ENCODE measurements around the gene KCNIP4. TPM values are rescaled to one million over a fixed set of nuclear protein-coding genes. Genes with fewer than 3 reads are reported as not detected.
A peak's percentile ranks its signal among the peaks of the same experiment; 100 is the strongest.
"Not testable (repeated sequence)": the region's sequence is repeated elsewhere in the genome, so short reads cannot be mapped to it uniquely, and the experiment has no call there.

Gene KCNIP4
- total and polyA plus RNA-seq, 4 donors, result not detected

- H3K4me1 ChIP-seq (ENCODE audit: control insufficient read depth in 1 of 2, insufficient read depth in 2 of 2, low read length in 2 of 2), result no peaks in the 10 kb centered on the region
- H3K9me3 ChIP-seq (ENCODE audit: control insufficient read depth, low read length), result no peaks in the 10 kb centered on the region
- no peak for DNase-seq
- no peak overlapping the region for H3K4me3 ChIP-seq (ENCODE audit: low read length in 2 of 2)
- ATAC-seq (ENCODE audit: low FRiP score), result no peak
- 39 to 43% methylated on average over 4 of the region's 4 CpGs for WGBS, 2 donors
- no peak overlapping the region for H3K27ac ChIP-seq (ENCODE audit: low read depth in 1 of 2, low read length in 2 of 2)
- no peaks in the 10 kb centered on the region for H3K27me3 ChIP-seq (ENCODE audit: control insufficient read depth in 1 of 2, insufficient read depth in 2 of 2, low read length in 1 of 2)
- intact Hi-C loops (cut with DNase I), result no loop called here
- H3K36me3 ChIP-seq (ENCODE audit: control insufficient read depth in 1 of 2, insufficient read depth in 2 of 2, low read length in 1 of 2), result no peaks in the 10 kb centered on the region
These were observed 1138.8 kb downstream of the KCNIP4 start for GRCh38 chr4:20809812-20810211.

GRCh38 chr4:20805716-20806115 lies 1142.9 kb downstream of the KCNIP4 start:
- intact Hi-C loops (cut with DNase I), result no loop called here
- 84 to 92% methylated on average over 1 of the region's 1 CpG for WGBS, 2 donors
- H3K27ac ChIP-seq (ENCODE audit: low read depth in 1 of 2, low read length in 2 of 2), result no peak overlapping the region
- ATAC-seq (ENCODE audit: low FRiP score) (no peak), DNase-seq (no peak)
- H3K36me3 ChIP-seq (ENCODE audit: control insufficient read depth in 1 of 2, insufficient read depth in 2 of 2, low read length in 1 of 2), result no peaks in the 10 kb centered on the region
- no peaks in the 10 kb centered on the region for H3K9me3 ChIP-seq (ENCODE audit: control insufficient read depth, low read length)
- H3K4me3 ChIP-seq (ENCODE audit: low read length in 2 of 2), result no peak overlapping the region
- no peaks in the 10 kb centered on the region for H3K27me3 ChIP-seq (ENCODE audit: control insufficient read depth in 1 of 2, insufficient read depth in 2 of 2, low read length in 1 of 2)
- H3K4me1 ChIP-seq (ENCODE audit: control insufficient read depth in 1 of 2, insufficient read depth in 2 of 2, low read length in 2 of 2), result no peaks in the 10 kb centered on the region

GRCh38 chr4:20787940-20788665 lies 1160.5 kb downstream of the KCNIP4 start:
- DNase-seq (no peak), ATAC-seq (ENCODE audit: low FRiP score) (no peak)
- no peaks in the 10 kb centered on the region for H3K27me3 ChIP-seq (ENCODE audit: control insufficient read depth in 1 of 2, insufficient read depth in 2 of 2, low read length in 1 of 2)
- no peak overlapping the region for H3K27ac ChIP-seq (ENCODE audit: low read depth in 1 of 2, low read length in 2 of 2)
- no peaks in the 10 kb centered on the region for H3K36me3 ChIP-seq (ENCODE audit: control insufficient read depth in 1 of 2, insufficient read depth in 2 of 2, low read length in 1 of 2)
- no peaks in the 10 kb centered on the region for H3K9me3 ChIP-seq (ENCODE audit: control insufficient read depth, low read length)
- no peak overlapping the region for H3K4me3 ChIP-seq (ENCODE audit: low read length in 2 of 2)
- H3K4me1 ChIP-seq (ENCODE audit: control insufficient read depth in 1 of 2, insufficient read depth in 2 of 2, low read length in 2 of 2), result no peaks in the 10 kb centered on the region
- 82 to 91% methylated on average over 2 of the region's 2 CpGs for WGBS, 2 donors
- intact Hi-C loops (cut with DNase I), result no loop called here

GRCh38 chr4:20783134-20783533 lies 1165.4 kb downstream of the KCNIP4 start:
- H3K4me3 ChIP-seq (ENCODE audit: low read length in 2 of 2); ATAC-seq (ENCODE audit: low FRiP score); H3K9me3 ChIP-seq (ENCODE audit: control insufficient read depth, low read length); H3K36me3 ChIP-seq (ENCODE audit: control insufficient read depth in 1 of 2, insufficient read depth in 2 of 2, low read length in 1 of 2); H3K27me3 ChIP-seq (ENCODE audit: control insufficient read depth in 1 of 2, insufficient read depth in 2 of 2, low read length in 1 of 2); H3K27ac ChIP-seq (ENCODE audit: low read depth in 1 of 2, low read length in 2 of 2); DNase-seq; intact Hi-C loops (cut with DNase I); H3K4me1 ChIP-seq (ENCODE audit: control insufficient read depth in 1 of 2, insufficient read depth in 2 of 2, low read length in 2 of 2): not testable (repeated sequence)
- 83 to 88% methylated on average over 1 of the region's 1 CpG for WGBS, 2 donors

DNA sequence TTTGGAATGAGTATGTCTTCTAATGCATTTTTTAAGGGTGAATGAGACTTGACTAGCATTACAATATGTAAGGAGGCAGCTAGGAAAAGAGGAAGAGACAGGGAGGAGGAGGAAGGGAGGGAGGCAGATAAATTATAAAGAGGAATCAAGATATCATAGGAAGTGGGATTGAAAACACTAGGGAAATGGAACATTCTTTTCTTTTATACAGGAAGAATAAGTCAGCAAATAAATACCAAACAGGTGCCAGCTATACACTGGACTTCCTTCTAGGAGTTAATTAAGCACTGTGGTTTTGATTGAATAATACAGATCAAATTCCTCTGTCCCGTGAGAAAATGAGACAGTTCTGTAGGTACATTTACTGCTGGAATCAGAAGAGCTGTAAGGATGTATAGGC lies 1169.7 kb downstream of the KCNIP4 start:
- no peak overlapping the region for H3K27ac ChIP-seq (ENCODE audit: low read depth in 1 of 2, low read length in 2 of 2)
- intact Hi-C loops (cut with DNase I), result loop anchor here in 1 of 2 donors (10.0 kb wide), 2 partner anchors 356 to 986 kb away; no protein-coding TSS in a partner anchor

DNA sequence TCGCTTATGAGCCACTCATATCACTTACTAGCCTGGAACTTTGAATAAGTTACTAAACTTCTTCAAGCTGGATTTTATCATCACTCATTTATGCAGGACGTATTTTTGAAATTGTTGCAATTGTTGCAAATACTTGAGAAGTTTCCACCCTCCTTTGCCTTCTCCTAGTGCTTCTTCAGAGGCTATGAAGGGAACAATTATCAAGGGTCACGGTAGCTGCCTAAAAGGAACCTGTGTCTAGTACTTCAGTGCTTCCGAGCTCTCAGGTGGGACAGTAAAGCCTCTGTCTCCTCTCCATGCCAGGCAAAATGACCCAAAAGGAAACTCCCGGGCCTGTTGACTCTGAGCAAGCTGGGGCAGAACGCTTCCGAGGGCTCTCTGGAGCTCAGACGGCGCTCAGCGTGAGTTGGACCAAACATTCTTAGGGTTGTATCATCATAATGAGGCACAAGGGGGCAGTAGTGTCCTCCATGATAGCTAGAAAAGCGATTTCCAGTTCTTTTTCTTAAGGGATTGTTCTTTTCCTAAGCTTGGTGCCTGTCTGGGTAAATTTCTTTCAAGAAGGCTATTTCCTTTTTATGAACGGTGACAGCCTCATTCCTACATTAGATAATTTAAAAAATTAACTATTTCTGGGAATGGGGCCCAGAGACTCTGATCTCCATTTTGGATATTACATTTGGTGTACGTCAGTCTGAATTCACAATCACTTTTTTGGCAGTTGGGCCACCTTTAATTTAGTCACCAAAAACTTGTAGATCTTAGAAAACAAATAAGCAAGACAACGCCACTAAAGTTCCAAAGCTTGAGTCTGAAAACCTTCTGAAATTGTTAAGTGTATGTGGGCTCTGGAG lies 1175.2 kb downstream of the KCNIP4 start:
- Histone ChIP-seq H3K27ac (ENCODE audit: low read depth in 1 of 2, low read length in 2 of 2) (no peak overlapping the region), H3K4me1 (ENCODE audit: control insufficient read depth in 1 of 2, insufficient read depth in 2 of 2, low read length in 2 of 2) (no peaks in the 10 kb centered on the region), H3K27me3 (ENCODE audit: control insufficient read depth in 1 of 2, insufficient read depth in 2 of 2, low read length in 1 of 2) (no peaks in the 10 kb centered on the region), H3K9me3 (ENCODE audit: control insufficient read depth, low read length) (no peaks in the 10 kb centered on the region), H3K4me3 (ENCODE audit: low read length in 2 of 2) (no peak overlapping the region), H3K36me3 (ENCODE audit: control insufficient read depth in 1 of 2, insufficient read depth in 2 of 2, low read length in 1 of 2) (no peaks in the 10 kb centered on the region)
- ATAC-seq (ENCODE audit: low FRiP score), result peak; percentile 70
- 23 to 24% methylated on average over 14 of the region's 14 CpGs for WGBS, 2 donors
- intact Hi-C loops (cut with DNase I), result loop anchor here in 1 of 2 donors (10.0 kb wide), 2 partner anchors 361 to 991 kb away; no protein-coding TSS in a partner anchor
- DNase-seq, result no peak

More for the DNA sequence above, 1169.7 kb downstream of the KCNIP4 start:
- Histone ChIP-seq H3K27me3 (ENCODE audit: control insufficient read depth in 1 of 2, insufficient read depth in 2 of 2, low read length in 1 of 2) (no peaks in the 10 kb centered on the region), H3K36me3 (ENCODE audit: control insufficient read depth in 1 of 2, insufficient read depth in 2 of 2, low read length in 1 of 2) (no peaks in the 10 kb centered on the region), H3K4me1 (ENCODE audit: control insufficient read depth in 1 of 2, insufficient read depth in 2 of 2, low read length in 2 of 2) (no peaks in the 10 kb centered on the region), H3K4me3 (ENCODE audit: low read length in 2 of 2) (no peak overlapping the region), H3K9me3 (ENCODE audit: control insufficient read depth, low read length) (peaks cover 4% of the 10 kb centered on the region)
- no peak for DNase-seq
- ATAC-seq (ENCODE audit: low FRiP score), result no peak
- 74 to 78% methylated on average over 1 of the region's 1 CpG for WGBS, 2 donors

DNA sequence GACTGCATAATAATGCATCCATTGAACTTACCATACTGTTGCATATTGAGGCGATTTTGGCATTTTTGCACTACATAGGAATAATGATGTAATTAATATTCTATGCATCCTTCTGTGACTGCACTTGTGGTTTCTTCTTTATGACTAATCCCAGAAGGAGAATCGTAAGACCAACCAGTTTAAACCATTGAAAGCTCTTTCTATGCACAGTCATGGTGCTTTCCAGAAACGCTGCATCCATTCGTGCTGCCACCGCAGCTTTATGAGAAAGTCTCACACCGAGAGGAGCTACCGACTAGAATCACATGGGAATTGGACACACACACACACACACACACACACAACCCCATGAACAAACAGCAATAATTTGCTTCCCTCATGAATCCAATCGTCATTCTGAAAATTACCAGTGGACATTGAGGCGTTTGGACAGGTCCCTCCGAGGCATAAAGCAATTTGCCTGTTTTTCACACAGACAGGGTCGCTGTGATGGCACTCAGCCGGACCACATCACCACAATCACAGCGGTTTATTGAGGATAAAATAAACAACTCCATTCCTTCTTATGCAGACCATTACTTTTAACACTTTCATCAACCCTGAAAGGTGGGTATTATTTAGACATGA lies 1184.1 kb downstream of the KCNIP4 start:
- H3K27ac ChIP-seq (ENCODE audit: low read depth in 1 of 2, low read length in 2 of 2), result no peak overlapping the region
- DNase-seq, result no peak
- WGBS, 2 donors, result 76 to 77% methylated on average over 13 of the region's 13 CpGs
- intact Hi-C loops (cut with DNase I), result no loop called here
- no peaks in the 10 kb centered on the region for H3K27me3 ChIP-seq (ENCODE audit: control insufficient read depth in 1 of 2, insufficient read depth in 2 of 2, low read length in 1 of 2)
- no peaks in the 10 kb centered on the region for H3K9me3 ChIP-seq (ENCODE audit: control insufficient read depth, low read length)
- no peaks in the 10 kb centered on the region for H3K36me3 ChIP-seq (ENCODE audit: control insufficient read depth in 1 of 2, insufficient read depth in 2 of 2, low read length in 1 of 2)
- no peak overlapping the region for H3K4me3 ChIP-seq (ENCODE audit: low read length in 2 of 2)
- H3K4me1 ChIP-seq (ENCODE audit: control insufficient read depth in 1 of 2, insufficient read depth in 2 of 2, low read length in 2 of 2), result no peaks in the 10 kb centered on the region
- no peak for ATAC-seq (ENCODE audit: low FRiP score)

DNA sequence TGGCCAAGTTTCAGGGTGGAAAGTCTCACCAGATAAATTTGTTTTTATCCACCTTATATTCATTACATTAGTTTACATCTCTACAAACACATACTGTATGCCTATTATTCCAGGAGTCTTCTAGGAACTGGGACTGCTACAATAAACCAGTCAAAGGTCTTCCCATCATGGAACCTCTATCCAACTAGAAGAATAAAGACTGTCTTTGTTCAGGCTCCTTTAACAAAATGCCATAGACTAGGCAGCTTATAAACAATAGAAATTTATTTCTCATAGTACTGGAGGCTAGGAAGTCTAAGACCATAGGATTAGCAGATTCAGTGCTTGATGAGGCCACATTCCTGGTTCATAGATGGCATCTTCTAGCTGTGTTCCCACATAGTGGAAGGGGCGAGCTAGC lies 1186.7 kb downstream of the KCNIP4 start:
- no peak for DNase-seq
- H3K27me3 ChIP-seq (ENCODE audit: control insufficient read depth in 1 of 2, insufficient read depth in 2 of 2, low read length in 1 of 2), result no peaks in the 10 kb centered on the region
- intact Hi-C loops (cut with DNase I), result no loop called here
- no peak overlapping the region for H3K27ac ChIP-seq (ENCODE audit: low read depth in 1 of 2, low read length in 2 of 2)
- WGBS, 2 donors, result 91 to 100% methylated on average over 1 of the region's 1 CpG
- no peaks in the 10 kb centered on the region for H3K9me3 ChIP-seq (ENCODE audit: control insufficient read depth, low read length)
- ATAC-seq (ENCODE audit: low FRiP score), result no peak
- H3K4me1 ChIP-seq (ENCODE audit: control insufficient read depth in 1 of 2, insufficient read depth in 2 of 2, low read length in 2 of 2), result no peaks in the 10 kb centered on the region
- no peaks in the 10 kb centered on the region for H3K36me3 ChIP-seq (ENCODE audit: control insufficient read depth in 1 of 2, insufficient read depth in 2 of 2, low read length in 1 of 2)
- no peak overlapping the region for H3K4me3 ChIP-seq (ENCODE audit: low read length in 2 of 2)
